GM23248 (cell line): ENCODE data around the gene KRT33B.

Source experiments
- EZH2 ChIP-seq: fragments of 200-600 bp; sonication (generic); IDR thresholded peaks from 2 replicates; pipeline ENCODE4 v1.6.1; 2018; ENCODE audit warnings: antibody characterized with exemption, mild to moderate bottlenecking; ENCODE audit not compliant: insufficient read depth, poor library complexity, severe bottlenecking
- EZH2phosphoT487 ChIP-seq: fragments of 200-600 bp; sonication (generic); IDR thresholded peaks from 2 replicates; pipeline ENCODE4 v1.6.1; 2018; ENCODE audit warnings: antibody characterized with exemption, moderate library complexity, mild to moderate bottlenecking, low read depth; ENCODE audit not compliant: insufficient read depth

DNA sequence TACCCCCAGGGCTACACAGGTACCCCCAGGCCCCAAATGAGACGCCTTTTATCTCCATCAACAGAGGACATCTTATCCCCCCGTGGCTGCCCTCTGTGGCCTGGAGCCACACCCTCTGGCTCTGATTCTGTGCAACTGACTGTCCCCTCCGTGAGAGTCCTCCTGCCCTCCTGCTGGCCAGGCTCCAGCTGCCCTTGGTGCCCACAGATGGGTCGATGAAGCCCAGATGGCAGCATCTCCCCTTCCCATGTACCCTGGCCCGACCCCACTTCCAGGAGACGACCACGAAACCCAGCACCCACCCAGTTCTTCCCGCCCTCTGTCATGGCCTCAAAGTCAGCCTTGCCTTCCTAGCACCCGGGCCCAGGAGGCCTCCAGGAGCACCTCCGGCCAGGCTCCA lies 44.5 kb downstream of the KRT33B start:
- TF ChIP-seq EZH2 (no peak), EZH2phosphoT487 (no peak)
